GM18867 (cell line): ENCODE data around the gene TM4SF4.
"Not testable (repeated sequence)": the region's sequence is repeated elsewhere in the genome, so short reads cannot be mapped to it uniquely, and the experiment has no call there.

ENCODE experiments used
- ATAC-seq: cut with Tn5 transposase; IDR thresholded peaks from one replicate; pipeline ENCODE4 v1.9.1; 2021; ENCODE audit warnings: mild to moderate bottlenecking, moderate library complexity; ENCODE audit not compliant: unreplicated experiment

The TM4SF4 gene, protein sequence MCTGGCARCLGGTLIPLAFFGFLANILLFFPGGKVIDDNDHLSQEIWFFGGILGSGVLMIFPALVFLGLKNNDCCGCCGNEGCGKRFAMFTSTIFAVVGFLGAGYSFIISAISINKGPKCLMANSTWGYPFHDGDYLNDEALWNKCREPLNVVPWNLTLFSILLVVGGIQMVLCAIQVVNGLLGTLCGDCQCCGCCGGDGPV

DNA sequence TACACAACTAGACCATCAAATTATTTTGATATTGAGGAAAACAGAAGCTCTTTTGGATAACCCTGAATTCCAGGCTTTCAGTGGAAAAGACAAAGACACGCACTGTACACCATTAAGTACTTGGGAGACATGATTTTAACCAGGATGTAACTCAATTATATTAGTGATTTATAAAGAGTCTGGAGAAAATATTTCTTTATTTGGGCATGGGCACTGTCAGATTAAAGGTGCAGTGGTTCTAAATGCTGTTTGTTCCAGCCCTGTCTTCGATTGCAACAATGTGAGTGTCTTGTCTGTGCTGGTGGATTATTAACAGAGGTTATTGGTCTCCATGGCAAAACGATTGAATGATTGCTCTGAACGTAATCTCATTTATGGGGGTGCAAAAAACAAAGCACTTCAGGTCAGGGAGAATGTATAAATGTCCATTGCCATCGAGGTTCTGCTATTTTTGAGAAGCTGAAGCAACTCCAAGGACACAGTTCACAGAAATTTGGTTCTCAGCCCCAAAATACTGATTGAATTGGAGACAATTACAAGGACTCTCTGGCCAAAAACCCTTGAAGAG, at the start of gene TM4SF4:
Gene TM4SF4, plus strand, starts transcription at position 448 of the 568 bp plus-strand sequence. CDS start 181 bp downstream, outside the sequence.
- no peak for ATAC-seq

DNA sequence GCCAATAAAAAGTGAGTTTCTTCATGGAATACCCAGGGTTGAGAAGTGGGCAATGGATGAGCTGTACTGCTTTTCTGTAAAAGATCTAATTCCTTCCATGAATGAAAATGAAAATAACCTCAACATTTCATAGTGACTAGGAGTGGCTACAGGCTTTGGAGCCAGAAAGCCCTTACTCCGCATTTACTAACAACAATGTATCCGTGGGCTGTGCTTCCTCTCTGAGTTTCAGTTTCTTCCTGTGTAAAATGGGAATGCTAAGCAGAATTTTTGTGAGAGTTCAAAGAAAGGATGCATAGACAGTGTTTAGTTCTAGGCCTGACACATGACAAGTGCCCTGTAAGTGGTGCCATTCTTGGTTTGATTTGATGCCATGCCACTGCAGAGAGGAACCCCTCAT, 49.6 kb upstream of the TM4SF4 start:
- no peak for ATAC-seq

DNA sequence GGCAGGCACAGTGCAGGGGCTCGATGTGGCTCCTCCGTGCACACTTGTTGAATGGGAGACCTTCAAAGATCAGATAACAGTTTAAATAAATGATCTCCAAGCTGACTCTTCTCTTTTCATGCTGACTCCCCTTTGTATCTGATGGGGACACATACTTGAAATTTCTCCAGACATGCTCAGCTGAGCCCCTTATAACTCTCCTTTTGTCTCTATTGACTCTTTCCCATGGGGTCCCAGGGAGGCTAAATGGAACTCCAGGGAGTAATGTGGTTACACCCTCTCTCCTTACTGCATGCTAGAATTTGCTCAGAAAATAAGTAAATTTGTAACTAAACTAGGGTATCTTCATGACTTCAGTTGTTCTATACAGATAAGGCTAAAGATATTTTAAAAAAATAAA, 48.2 kb upstream of the TM4SF4 start:
- ATAC-seq, result no peak

DNA sequence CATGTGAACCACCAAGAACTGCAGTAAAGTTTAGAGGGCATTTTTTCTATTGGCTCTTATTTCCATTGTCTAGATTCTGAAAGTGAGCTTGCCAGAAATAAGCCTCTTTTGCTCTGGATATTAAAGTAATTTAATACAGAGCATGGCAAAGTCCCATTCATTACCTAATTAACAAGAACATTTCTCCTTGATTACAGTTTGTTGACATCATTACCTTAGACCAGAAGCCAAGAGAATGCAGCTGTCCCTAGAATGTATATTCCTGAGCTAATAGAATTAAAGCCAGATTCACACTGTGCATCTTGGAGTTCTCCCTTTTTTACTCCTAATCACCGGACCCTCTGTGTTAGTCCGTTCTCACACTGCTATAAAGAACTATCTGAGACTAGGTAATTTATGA, 46.4 kb upstream of the TM4SF4 start:
- no peak for ATAC-seq

DNA sequence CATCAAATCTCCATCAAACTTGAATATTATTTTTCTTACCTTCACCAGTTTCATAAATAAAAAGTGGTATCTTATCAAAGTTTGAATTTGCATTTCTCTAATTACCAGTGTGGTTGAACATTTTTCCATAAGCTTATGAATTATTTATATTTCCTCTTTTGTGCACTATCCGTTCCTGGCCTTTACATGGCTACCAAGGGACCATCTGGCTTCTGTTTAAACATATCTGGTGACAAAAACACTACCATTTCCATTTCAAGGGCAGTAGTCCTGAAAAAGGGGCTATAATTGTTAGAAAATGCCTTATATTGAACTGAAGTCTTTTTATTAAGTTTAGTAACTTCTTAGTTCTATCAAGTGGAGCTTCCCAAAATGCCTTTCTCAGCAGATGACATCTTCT, 44.3 kb upstream of the TM4SF4 start:
- ATAC-seq, result no peak

DNA sequence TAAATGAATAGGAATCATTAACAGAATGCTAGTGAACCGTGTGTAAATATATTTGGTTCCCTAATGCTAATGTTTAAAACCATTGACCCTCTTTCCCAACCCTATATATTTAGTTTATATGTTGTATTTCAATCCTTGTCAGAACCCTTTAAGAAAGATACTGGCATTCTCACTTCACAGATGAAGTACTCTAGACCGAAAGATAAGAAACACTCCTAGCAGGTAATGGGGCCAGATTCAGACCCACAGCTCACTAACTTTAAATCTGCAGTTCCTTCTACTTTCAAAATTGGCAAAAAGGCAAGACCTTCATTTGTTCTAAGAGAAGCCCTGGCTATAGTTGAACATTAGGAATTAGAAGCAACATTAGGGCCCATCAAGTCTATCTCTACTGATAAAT, 42.3 kb upstream of the TM4SF4 start:
- no peak for ATAC-seq

DNA sequence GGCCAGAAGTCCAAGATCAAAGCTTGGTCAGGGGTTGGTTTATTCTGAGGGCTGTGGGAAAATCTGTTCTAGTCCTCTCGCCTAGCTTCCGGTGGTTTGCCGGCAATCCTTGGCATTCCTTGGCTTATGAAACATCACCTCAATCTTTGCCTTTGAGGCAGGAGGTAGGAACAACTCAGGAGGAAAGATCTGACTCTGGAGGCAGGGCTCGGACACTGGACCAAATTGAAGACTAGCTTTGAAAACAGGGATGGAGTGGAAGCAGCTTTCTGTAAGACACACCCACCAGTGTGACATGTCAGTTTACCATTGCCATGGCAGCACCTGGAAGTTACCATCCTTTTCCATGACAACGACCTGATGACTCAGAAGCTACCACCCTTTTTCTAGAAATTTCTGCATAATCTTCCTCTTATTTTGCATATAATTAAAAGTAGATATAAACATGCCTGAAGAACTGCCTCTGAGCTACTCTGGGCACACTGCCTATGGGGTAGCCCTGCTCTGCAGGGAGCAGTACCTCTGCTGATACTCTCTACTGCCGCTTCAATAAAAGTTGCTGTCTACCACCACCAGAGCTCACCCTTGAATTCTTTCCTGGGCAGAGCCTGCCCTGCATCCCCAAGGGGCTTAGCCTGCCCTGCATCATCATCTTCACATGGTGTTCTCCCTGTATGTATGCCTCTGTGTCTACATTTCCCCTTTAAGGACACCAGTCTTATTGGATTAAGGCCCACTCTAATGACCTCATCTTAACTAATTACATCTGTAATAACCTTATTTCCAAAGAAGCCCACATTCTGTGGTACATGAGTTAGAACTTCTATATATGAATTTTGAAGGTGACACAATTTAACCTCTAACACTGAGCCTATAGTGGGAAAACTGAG, 38.3 kb upstream of the TM4SF4 start:
- ATAC-seq, result no peak

DNA sequence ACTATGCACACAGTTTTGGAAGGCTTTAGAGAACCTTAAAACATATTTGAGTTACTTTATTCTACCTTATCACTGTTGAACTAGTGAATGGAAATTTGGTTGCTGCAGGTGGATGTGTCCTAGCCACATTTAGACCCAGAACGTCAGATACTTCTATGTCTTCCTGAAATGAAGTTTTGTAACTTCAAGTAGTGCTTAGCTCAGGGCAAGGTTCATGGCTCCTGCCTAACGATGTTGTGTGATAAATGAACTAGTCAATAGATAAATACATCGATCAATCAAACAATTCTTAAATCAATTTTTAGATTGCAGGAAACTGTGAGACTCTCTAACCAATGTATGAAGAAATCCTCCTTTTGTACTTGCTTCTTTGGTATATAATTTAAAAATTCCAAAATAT, 37.2 kb upstream of the TM4SF4 start:
- ATAC-seq, result no peak

DNA sequence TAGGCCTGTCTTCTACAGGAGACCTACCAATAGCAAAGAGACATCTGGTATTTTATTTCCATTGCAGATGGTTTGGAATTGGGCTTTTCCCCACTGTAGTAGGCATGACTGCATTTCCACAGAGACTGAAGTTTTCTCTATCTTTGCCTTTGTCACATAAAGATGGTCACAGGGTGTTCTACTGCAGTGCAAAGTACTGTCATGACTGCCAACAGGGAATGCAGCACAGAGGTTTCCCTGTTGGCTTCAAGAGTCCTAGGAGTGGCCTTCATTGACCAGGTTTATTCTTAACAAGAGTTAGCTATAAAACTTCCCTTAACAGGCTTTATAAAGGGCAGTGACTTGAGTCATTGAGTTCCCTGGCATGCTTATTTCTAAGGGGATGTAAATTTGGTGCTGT, 36.8 kb upstream of the TM4SF4 start:
- ATAC-seq, result no peak

DNA sequence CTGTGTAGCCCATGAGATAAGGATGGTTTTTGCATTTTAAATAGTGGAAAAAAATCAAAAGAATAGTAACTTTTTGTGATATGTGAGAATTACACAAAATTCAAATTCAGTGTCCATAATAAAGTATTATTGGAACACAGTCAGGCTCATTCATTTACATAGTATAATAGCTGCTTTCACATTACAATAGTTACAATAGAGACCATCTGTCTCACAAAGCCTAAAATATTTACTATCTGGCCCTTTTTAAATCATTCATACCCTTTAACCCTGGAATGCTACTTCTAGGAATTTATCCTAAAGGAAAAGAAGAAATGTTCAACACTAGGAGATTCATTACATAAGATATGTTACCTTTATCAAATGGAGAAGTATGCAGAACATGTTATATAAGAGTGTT, 35.5 kb upstream of the TM4SF4 start:
- ATAC-seq, result no peak

DNA sequence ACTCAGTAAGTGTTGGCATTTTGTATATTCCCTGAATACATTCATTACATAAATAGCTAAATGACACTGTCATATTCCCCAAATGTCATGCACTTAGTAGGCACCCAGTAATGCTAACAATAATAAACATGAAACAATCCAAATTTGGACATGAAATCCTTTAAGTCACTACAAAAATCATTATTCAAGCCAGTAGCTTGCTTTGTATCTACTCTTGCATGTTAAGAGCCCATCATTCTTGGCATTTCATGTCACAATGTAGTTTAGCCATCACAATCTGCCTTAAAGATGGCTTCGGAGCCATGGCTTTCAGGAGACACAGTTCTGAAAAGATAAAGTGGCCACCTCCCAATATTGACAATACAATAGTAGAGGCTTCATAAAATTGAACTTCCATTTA, 32.9 kb upstream of the TM4SF4 start:
- ATAC-seq, result no peak

DNA sequence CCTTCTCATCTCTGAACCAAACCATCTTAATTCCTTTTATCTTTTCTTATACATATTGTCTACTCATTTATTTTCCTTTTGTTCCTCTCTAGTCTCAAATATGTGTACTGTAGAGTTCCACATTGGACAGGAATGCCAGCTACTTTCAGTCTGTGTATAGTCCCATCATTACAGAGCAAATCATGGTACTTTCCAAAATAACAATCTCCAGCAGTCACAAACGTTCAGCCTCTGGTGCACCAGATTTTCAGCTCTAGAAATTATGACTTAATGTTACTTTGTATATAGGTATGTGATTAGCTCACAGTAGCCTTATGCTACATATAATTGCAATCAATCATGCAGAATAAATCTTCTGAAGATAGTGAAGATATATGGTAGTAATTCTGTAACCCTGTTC, 32.5 kb upstream of the TM4SF4 start:
- ATAC-seq, result no peak

DNA sequence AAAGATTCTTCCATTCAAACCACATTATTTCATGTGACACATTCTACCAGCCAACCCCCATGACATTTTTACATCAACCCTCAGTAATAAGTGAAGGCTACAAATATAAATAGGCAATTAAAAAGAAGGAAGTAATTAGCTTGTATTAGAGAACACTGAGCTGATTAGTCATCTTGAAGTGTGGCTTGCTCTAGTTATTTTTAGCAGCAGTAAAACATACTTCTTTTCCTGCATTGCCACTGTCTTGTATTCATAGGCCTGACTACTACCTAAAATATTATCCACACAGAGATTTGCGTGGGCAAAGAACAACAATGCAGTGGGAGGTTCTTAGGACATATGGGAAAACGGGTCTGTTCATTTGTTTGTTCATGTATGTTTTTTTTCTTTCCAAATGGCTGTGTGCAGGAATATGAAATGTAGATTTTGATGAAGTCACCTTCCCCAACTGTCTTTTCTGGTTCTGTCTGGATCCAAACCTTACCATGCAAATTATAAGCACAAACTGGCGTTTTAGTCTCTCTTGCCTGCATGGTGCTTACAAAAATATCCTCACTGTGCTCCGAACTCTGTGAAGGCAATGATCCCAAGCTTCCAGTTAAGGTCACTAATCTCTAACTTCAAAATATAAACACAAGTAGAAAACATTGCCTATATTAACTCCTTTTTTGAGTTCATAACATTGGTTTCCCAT, 31.5 kb upstream of the TM4SF4 start:
- peak; percentile 45 for ATAC-seq

DNA sequence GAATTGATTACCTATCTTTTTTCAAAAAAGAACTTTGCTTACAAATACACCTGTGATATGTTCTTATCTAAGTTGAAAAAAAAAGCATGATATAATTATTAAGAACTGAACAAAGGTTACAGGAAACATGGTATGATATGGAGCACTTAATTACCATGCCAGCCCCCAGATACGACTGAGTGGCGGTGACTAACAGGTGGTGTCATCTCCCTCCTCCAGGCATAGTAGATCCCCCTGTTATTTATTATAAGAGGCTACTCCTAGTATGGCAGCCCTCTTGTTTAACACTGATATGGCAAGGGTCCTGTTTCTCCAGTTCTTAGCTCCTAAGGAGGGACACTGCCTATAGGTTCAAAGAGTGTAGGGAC, 31.0 kb upstream of the TM4SF4 start:
- no peak for ATAC-seq

DNA sequence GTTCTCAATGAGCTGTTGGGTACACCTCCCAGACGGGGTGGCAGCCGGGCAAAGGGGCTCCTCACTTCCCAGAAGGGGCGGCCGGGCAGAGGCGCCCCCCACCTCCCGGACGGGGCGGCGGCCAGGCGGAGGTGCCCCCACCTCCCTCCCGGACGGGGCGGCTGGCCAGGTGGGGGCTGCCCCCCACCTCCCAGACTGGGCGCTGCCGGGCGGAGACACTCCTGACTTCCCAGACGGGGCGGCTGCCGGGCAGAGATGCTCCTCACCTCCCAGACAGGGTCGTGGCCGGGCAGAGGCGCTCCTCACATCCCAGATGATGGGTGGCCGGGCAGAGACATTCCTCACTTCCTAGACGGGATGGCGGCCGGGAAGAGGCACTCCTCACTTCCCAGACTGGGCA, 29.6 kb upstream of the TM4SF4 start:
- not testable (repeated sequence) for ATAC-seq

DNA sequence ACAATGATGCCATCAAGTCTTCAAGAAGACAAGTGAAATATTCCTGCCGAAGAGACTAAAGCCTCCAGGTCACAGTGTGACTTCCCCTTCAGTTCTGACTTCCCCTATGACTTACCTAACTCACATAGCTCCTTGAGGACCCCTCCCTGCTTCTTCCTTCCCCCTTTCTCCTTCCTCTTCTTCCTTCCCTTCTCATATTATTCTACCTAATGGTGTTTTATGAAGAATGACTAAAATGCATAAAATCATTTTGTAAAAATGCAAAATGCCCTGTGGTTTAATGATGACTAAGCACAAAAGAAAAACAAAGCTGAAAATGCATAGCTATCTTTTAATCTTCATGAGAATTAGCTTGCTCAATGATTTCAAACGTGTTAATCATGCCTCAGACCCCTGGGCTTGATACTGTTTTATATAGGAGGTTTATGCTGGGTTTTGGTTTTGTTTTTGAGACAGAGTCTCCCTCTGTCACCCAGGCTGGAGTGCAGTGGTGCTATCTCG, 26.1 kb upstream of the TM4SF4 start:
- ATAC-seq, result no peak

DNA sequence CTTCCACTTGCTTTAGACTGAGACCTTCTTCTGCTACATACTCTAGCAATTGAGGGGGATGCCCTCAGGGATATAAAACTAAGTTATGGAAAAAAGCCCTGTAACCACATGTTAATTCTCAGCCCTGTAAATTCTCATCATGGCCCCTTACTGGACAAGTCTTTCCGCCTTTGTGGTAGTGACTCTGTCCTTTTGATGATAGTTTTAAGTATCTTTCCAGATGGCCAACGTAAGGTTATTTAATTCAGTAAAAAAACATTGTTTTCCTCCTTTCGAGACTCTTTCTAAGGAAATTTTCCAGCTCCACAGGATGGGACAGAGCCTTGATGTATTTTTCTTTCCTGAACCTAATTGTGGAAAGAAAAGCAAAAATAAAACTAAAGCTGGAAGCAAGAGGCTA, 25.3 kb upstream of the TM4SF4 start:
- ATAC-seq, result no peak

DNA sequence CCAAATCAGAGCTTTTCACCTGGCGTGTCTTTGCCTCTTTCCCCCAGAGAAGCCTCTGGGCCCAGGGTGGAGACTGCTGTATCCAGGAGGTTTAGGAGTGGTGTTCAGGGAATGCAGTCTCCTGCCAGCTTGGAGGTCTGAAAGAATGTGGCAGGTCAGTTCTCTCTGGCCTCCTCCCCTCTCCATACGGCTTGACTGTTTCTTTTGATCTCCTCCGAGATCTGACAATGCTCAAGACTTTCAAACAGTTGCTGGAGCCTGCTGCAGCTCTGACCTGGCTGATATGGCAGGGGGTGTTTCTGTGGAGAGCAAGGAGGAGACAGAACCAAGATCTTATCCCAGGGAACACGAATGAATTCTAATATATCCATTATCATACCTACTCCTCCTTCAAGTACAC, 24.7 kb upstream of the TM4SF4 start:
- ATAC-seq, result no peak

DNA sequence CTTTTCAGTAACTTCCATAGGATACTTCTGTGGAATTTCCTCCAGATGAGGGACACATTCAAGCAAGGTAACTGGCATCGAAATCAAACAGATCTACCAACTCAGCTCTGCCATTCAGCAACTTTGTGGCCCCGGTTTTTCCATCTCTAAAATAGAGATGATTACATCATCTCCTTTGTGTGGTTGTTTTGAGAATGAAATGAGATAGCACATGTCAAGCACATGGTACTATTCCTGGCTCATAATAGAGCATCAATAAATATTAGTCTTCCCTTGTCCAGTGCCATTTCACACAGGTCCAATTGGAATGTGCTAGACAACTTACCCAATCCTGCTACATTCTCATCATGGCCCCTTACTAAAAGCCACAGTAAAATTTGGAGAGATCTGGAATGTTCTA, 24.2 kb upstream of the TM4SF4 start:
- ATAC-seq, result no peak

DNA sequence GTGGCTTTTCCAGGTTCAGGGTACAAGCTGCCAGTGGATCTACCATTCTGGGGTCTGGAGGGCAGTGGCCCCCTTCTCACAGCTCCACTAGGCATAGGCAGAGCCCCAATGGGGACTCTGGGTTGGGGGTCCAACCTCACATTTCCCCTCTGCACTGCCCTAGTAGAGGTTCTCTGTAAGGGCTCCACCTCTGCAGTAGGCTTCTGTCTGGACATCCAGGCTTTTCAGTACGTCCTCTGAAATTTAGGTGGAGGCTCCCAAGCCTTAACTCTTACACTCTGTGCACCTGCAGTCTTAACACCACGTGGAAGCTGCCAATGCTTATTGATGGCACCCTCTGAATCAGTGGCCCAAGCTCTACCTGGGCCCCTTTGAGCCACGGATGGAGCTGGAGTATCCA, 22.5 kb upstream of the TM4SF4 start:
- ATAC-seq, result no peak

DNA sequence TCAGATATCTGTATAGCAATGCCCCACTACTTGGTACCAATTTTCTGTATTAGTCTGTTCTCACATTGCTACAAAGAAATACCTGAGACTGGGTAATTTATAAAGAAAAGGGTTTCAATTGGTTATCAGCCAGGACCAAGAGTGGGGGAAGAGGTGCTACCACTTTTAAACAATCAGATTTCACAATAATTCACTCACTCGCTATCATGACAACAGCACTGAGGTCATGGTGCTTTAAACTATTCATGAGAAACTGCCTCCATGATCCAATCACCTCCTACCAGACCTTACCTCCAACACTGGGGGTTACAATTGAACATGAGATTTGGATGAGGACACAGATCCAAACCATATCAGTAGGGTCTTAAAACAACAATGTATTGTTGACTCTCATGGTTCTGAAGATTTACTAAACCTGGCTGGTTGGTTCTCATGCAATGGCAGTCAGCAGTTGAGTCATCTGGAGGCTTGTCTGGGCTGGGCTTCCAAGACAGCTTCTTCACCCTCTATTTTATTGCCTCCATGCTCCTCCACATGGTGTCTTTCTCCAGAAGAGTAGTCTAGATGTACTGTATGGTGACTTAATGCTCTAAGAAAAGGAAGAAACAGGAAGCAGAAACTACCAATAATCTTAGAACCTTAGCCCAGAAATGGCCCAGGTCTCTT, 21.2 kb upstream of the TM4SF4 start:
- ATAC-seq, result no peak
